SK-N-SH (cell line): ENCODE results near the gene CLEC19A. TPM values are rescaled to one million over a fixed set of nuclear protein-coding genes. Genes with fewer than 3 reads are reported as not detected.

Experiments
- CTCF ChIA-PET: fragments of 300-600, 350-600 bp; formaldehyde crosslinking; extraction: SDS; loops from one replicate; lab custom pipeline; 2021; lab: Yijun Ruan, JAX
- POLR2A ChIA-PET: fragments of 350-600 bp; sonication (Branson Sonifier 250); formaldehyde crosslinking; extraction: SDS; loops from one replicate; lab custom pipeline; 2020; ENCODE audit warnings: antibody characterized with exemption, inconsistent platforms; lab: Yijun Ruan, JAX
- DNase-seq: peaks from one replicate; pipeline ENCODE4 v3.0.0; 2012
- H2AFZ ChIP-seq: fragments of 200-600 bp; sonication (generic); 2 replicates; pipeline ENCODE4 v1.8.1; 2016; ENCODE audit warnings: antibody characterized with exemption, mild to moderate bottlenecking, low read depth
- H3F3A ChIP-seq: fragments of 200-600 bp; sonication (generic); replicated peaks from 2 replicates; pipeline ENCODE3; 2016; ENCODE audit warnings: antibody characterized with exemption, mild to moderate bottlenecking; ENCODE audit not compliant: insufficient read depth
- H3K27ac ChIP-seq, 2 experiments: fragments of 200-500 bp in 1 of 2; fragments of 200-600 bp in 1 of 2; sonication (Bioruptor generic) in 1 of 2; sonication (generic), shearing (Covaris generic) in 1 of 2; 2 replicates each; pipeline versions ENCODE4 v1.5.1 to v1.6.1; 2014 to 2016; ENCODE audit warnings: low read depth in 2 of 2, inconsistent platforms in 1 of 2, low read length in 1 of 2, mild to moderate bottlenecking in 1 of 2, mixed read lengths in 1 of 2
- H3K27me3 ChIP-seq: fragments of 200-600 bp; sonication (generic), shearing (Covaris generic); 2 replicates; pipeline ENCODE4 v1.6.1; 2016; ENCODE audit warnings: mixed run types; ENCODE audit not compliant: insufficient read depth
- H3K36me3 ChIP-seq, 2 experiments: fragments of 200-500 bp in 1 of 2; fragments of 200-600 bp in 1 of 2; sonication (Bioruptor generic) in 1 of 2; sonication (generic) in 1 of 2; replicated peaks in 1 of 2; 2 replicates each; pipeline versions ENCODE3 to v1.5.1; 2014 to 2016; ENCODE audit warnings: low read length in 1 of 2, mild to moderate bottlenecking in 1 of 2; ENCODE audit not compliant: insufficient read depth in 2 of 2, control insufficient read depth in 1 of 2
- H3K4me1 ChIP-seq, 2 experiments: fragments of 200-500 bp in 1 of 2; fragments of 200-600 bp in 1 of 2; sonication (Bioruptor generic) in 1 of 2; sonication (generic), shearing (Covaris generic) in 1 of 2; 2 replicates each; pipeline versions ENCODE4 v1.5.1 to v1.6.1; 2014 to 2016; ENCODE audit warnings: low read depth in 1 of 2, low read length in 1 of 2, mixed run types in 1 of 2; ENCODE audit not compliant: insufficient read depth in 2 of 2, control insufficient read depth in 1 of 2
- H3K4me2 ChIP-seq: fragments of 200-600 bp; sonication (generic), shearing (Covaris generic); 2 replicates; pipeline ENCODE4 v1.6.1; 2017; ENCODE audit warnings: mixed run types
- H3K4me3 ChIP-seq, 2 experiments: fragments of 200-500 bp in 1 of 2; fragments of 200-600 bp in 1 of 2; sonication (Bioruptor generic) in 1 of 2; sonication (generic), shearing (Covaris generic) in 1 of 2; 2 replicates each; pipeline versions ENCODE4 v1.5.1 to v1.8.1; 2014 to 2016; ENCODE audit warnings: low read depth in 2 of 2, inconsistent platforms in 1 of 2, low read length in 1 of 2, mild to moderate bottlenecking in 1 of 2, mixed read lengths in 1 of 2, moderate library complexity in 1 of 2
- H3K79me2 ChIP-seq: fragments of 200-600 bp; sonication (generic); 2 replicates; pipeline ENCODE4 v1.8.1; 2017; ENCODE audit warnings: mild to moderate bottlenecking; ENCODE audit not compliant: insufficient read depth
- H3K9ac ChIP-seq: fragments of 200-600 bp; sonication (generic); 2 replicates; pipeline ENCODE4 v1.6.1; 2017; ENCODE audit warnings: mixed run types
- H3K9me2 ChIP-seq: fragments of 200-600 bp; sonication (generic); 2 replicates; pipeline ENCODE4 v1.6.1; 2017; ENCODE audit warnings: mixed run types
- H3K9me3 ChIP-seq: fragments of 200-600 bp; sonication (generic); 2 replicates; pipeline ENCODE4 v1.6.1; 2017; ENCODE audit warnings: mixed run types, mild to moderate bottlenecking, moderate library complexity
- H4K20me1 ChIP-seq: fragments of 200-600 bp; sonication (generic); 2 replicates; pipeline ENCODE4 v1.6.1; 2017; ENCODE audit warnings: mild to moderate bottlenecking, mixed run types; ENCODE audit not compliant: insufficient read depth
- CHD2 ChIP-seq: fragments of 150-350 bp; IDR thresholded peaks from 2 replicates; pipeline ENCODE4 v1.6.1; 2018; ENCODE audit warnings: low read length; ENCODE audit not compliant: partially characterized antibody
- CTCF ChIP-seq: fragments of 200-600 bp; sonication (generic); IDR thresholded peaks from 2 replicates; pipeline ENCODE4 v1.6.1; 2017; ENCODE audit warnings: antibody characterized with exemption, mild to moderate bottlenecking, moderate library complexity
- ELF1 ChIP-seq: IDR thresholded peaks from 2 replicates; pipeline ENCODE4 v1.4.0; 2012
- EP300 ChIP-seq, 2 experiments: IDR thresholded peaks; 2 replicates each; pipeline versions ENCODE4 v1.4.0 to v1.6.1; 2012; ENCODE audit warnings: borderline replicate concordance in 1 of 2, low read depth in 1 of 2, low read length in 1 of 2
- EZH2phosphoT487 ChIP-seq: fragments of 200-600 bp; sonication (generic); IDR thresholded peaks from 2 replicates; pipeline ENCODE4 v1.6.1; 2017; ENCODE audit warnings: low read depth, mixed run types, mild to moderate bottlenecking, antibody characterized with exemption, moderate library complexity, borderline replicate concordance
- JUND ChIP-seq: IDR thresholded peaks from 2 replicates; pipeline ENCODE4 v1.4.0; 2012
- MXI1 ChIP-seq: IDR thresholded peaks from 2 replicates; pipeline ENCODE4 v1.6.1; 2012; ENCODE audit warnings: mild to moderate bottlenecking, low read depth, low read length, improper control_type of control experiment
- NRF1 ChIP-seq: IDR thresholded peaks from 2 replicates; pipeline ENCODE4 v1.6.1; 2012; ENCODE audit warnings: low read depth, mild to moderate bottlenecking, low read length
- POLR2AphosphoS5 ChIP-seq: IDR thresholded peaks from 2 replicates; pipeline ENCODE4 v1.6.1; 2012; ENCODE audit warnings: low read depth, low read length
- RFX5 ChIP-seq: IDR thresholded peaks from 2 replicates; pipeline ENCODE4 v1.6.1; 2012; ENCODE audit warnings: mild to moderate bottlenecking, improper control_type of control experiment, low read length
- RXRA ChIP-seq: IDR thresholded peaks from 2 replicates; pipeline ENCODE4 v1.4.0; 2012; ENCODE audit warnings: low read depth, mild to moderate bottlenecking, borderline replicate concordance
- SIN3A ChIP-seq: IDR thresholded peaks from 2 replicates; pipeline ENCODE4 v1.6.1; 2012; ENCODE audit warnings: low read depth, mild to moderate bottlenecking, low read length, moderate library complexity, borderline replicate concordance
- SMC3 ChIP-seq: IDR thresholded peaks from 2 replicates; pipeline ENCODE4 v1.6.1; 2012; ENCODE audit warnings: low read depth, low read length, improper control_type of control experiment
- TCF12 ChIP-seq: IDR thresholded peaks from 2 replicates; pipeline ENCODE4 v1.4.0; 2012
- TEAD4 ChIP-seq: IDR thresholded peaks from 2 replicates; pipeline ENCODE4 v1.4.0; 2012; ENCODE audit warnings: mild to moderate bottlenecking, borderline replicate concordance; ENCODE audit not compliant: insufficient read depth
- USF2 ChIP-seq: fragments of 150-350 bp; IDR thresholded peaks from 2 replicates; pipeline ENCODE4 v1.6.1; 2017; ENCODE audit warnings: antibody characterized with exemption, low read length, low read depth, borderline replicate concordance
- YY1 ChIP-seq: IDR thresholded peaks from 2 replicates; pipeline ENCODE4 v1.4.0; 2012; ENCODE audit warnings: low read depth, mild to moderate bottlenecking
- WGBS: methylation state at CpG from one replicate; pipeline ENCODE4 v1.1.6; 2017; ENCODE audit warnings: low lambda C conversion rate; 5-methylcytosine and 5-hydroxymethylcytosine counted together
- polyA plus RNA-seq, 3 experiments: library from polyadenylated mRNA; depleted of rRNA; stranded (reverse); fragments of >200 nt; gene quantifications; 2 replicates each; pipeline ENCODE4 v1.2.3, GENCODE V29; 2012

The CLEC19A gene
- not detected in 2 replicates for polyA plus RNA-seq (2012; rRNA removed)
- polyA plus RNA-seq (2012; cell fraction: cytosol; rRNA removed) = not detected in 2 replicates
- polyA plus RNA-seq (2012; cell fraction: nucleus; rRNA removed) = not detected in 2 replicates

- no peak within 1 kb of the TSS for H3K9ac ChIP-seq
- no peaks in the 10 kb centered on the region for H4K20me1 ChIP-seq
- no peak within 1 kb of the TSS for H2AFZ ChIP-seq
- WGBS = 15% methylated on average over 2 of the region's 2 CpGs
- no peaks in the 10 kb centered on the region for H3F3A ChIP-seq
- no peak within 1 kb of the TSS for H3K4me3 ChIP-seq
- no peak for TF ChIP-seq SIN3A
- TF ChIP-seq USF2 = no peak
- TF ChIP-seq, all 33 proteins: peak for 0
- Histone ChIP-seq H3K27me3 (no peaks in the 10 kb centered on the region), H3K79me2 (no peaks in the 10 kb centered on the region), H3K9me3 (no peaks in the 10 kb centered on the region), H3K9me2 (no peaks in the 10 kb centered on the region), H3K4me1 (peaks cover 0 to 8% of the 10 kb centered on the region in 2 experiments; a peak in 1 of 4 replicates), H3K27ac (no peak within 1 kb of the TSS), H3K4me2 (no peak within 1 kb of the TSS), H3K36me3 (no peaks in the 10 kb centered on the region)
- ChIA-PET CTCF (no interaction called here), POLR2A (no interaction called here)
- no peak for DNase-seq
Measured at GRCh38 chr16:19285431-19285830, at the start of gene CLEC19A. Gene CLEC19A (plus strand): TSS chr16:19285731. CDS start chr16:19285852, 121 bp downstream.

GRCh38 chr16:19235886-19236285 is 49.6 kb upstream of the CLEC19A start:
- Histone ChIP-seq H3K4me1 (peaks cover 0 to 12% of the 10 kb centered on the region in 2 experiments; a peak in 1 of 4 replicates), H3K9me2 (no peaks in the 10 kb centered on the region), H3K9me3 (no peaks in the 10 kb centered on the region), H4K20me1 (no peaks in the 10 kb centered on the region), H3K79me2 (no peaks in the 10 kb centered on the region), H3K36me3 (no peaks in the 10 kb centered on the region), H3K4me3 (no peak overlapping the region), H3K27me3 (no peaks in the 10 kb centered on the region), H2AFZ (no peak overlapping the region), H3K27ac (no peak overlapping the region), H3K9ac (no peak overlapping the region), H3F3A (no peaks in the 10 kb centered on the region), H3K4me2 (no peak overlapping the region)
- WGBS = 58% methylated on average over 4 of the region's 4 CpGs
- CTCF ChIA-PET = no interaction called here
- POLR2A ChIA-PET = no interaction called here
- TF ChIP-seq MXI1 (no peak), TEAD4 (no peak), TCF12 (no peak), EP300 (IDR thresholded peaks at IDR 0.05; ENCODE audit: borderline replicate concordance in 1 of 2, low read depth in 1 of 2, low read length in 1 of 2) (no peak)
- DNase-seq = no peak

- CTCF ChIA-PET = no interaction called here
- TF ChIP-seq TEAD4 (no peak), ELF1 (no peak), TCF12 (no peak), RFX5 (no peak), NRF1 (no peak), EZH2phosphoT487 (no peak), CTCF (no peak), JUND (no peak), YY1 (no peak), CHD2 (no peak), SMC3 (no peak), RXRA (no peak), POLR2AphosphoS5 (no peak)
Measured at GRCh38 chr16:19236561-19237209, 48.8 kb upstream of the CLEC19A start.

More at GRCh38 chr16:19236561-19237209, 48.8 kb upstream of the CLEC19A start:
- H3K9ac ChIP-seq = no peak overlapping the region
- no peaks in the 10 kb centered on the region for H4K20me1 ChIP-seq
- POLR2A ChIA-PET = no interaction called here
- no peaks in the 10 kb centered on the region for H3K36me3 ChIP-seq
- WGBS = 33% methylated on average over 4 of the region's 4 CpGs
- H3K9me3 ChIP-seq = no peaks in the 10 kb centered on the region
- H3K9me2 ChIP-seq = no peaks in the 10 kb centered on the region
- no peak overlapping the region for H3K27ac ChIP-seq
- no peaks in the 10 kb centered on the region for H3K79me2 ChIP-seq
- H3F3A ChIP-seq = no peaks in the 10 kb centered on the region
- no peak overlapping the region for H3K4me3 ChIP-seq
- no peak overlapping the region for H3K4me2 ChIP-seq
- no peak overlapping the region for H2AFZ ChIP-seq
- DNase-seq = no peak
- peaks cover 0 to 10% of the 10 kb centered on the region in 2 experiments; a peak in 1 of 4 replicates for H3K4me1 ChIP-seq
- no peaks in the 10 kb centered on the region for H3K27me3 ChIP-seq
